NCI-H128 (cell line): ENCODE results near the gene SLC7A5.

Experiments
- DNase-seq: peaks from one replicate; lab custom pipeline; 2025; ENCODE audit not compliant: unreplicated experiment; lab: John Stamatoyannopoulos, UW

The SLC7A5 gene

GRCh38 chr16:87847785-87848675 is 21.3 kb downstream of the SLC7A5 start:
- no peak for DNase-seq

- no peak for DNase-seq
Measured at GRCh38 chr16:87847467-87847784, 21.9 kb downstream of the SLC7A5 start.

- no peak for DNase-seq
Measured at GRCh38 chr16:87846705-87847466, 22.4 kb downstream of the SLC7A5 start.

- DNase-seq: no peak
Measured at GRCh38 chr16:87845807-87846619, 23.3 kb downstream of the SLC7A5 start.

- no peak for DNase-seq
Measured at GRCh38 chr16:87845213-87845612, 24.1 kb downstream of the SLC7A5 start.

GRCh38 chr16:87844809-87845208 is 24.5 kb downstream of the SLC7A5 start:
- no peak for DNase-seq

GRCh38 chr16:87844120-87844733 is 25.1 kb downstream of the SLC7A5 start:
- no peak for DNase-seq

- no peak for DNase-seq
Measured at GRCh38 chr16:87843678-87844105, 25.6 kb downstream of the SLC7A5 start.

- no peak for DNase-seq
Measured at GRCh38 chr16:87842209-87842869, 27.0 kb downstream of the SLC7A5 start.

GRCh38 chr16:87841340-87842208 is 27.7 kb downstream of the SLC7A5 start:
- DNase-seq: no peak

GRCh38 chr16:87840271-87840978 is 28.9 kb downstream of the SLC7A5 start:
- DNase-seq: no peak

GRCh38 chr16:87839542-87840270 is 29.6 kb downstream of the SLC7A5 start:
- DNase-seq: no peak

- DNase-seq: no peak
Measured at GRCh38 chr16:87838643-87839541, 30.4 kb downstream of the SLC7A5 start.

- no peak for DNase-seq
Measured at GRCh38 chr16:87837627-87838289, 31.5 kb downstream of the SLC7A5 start.

GRCh38 chr16:87836844-87837581 is 32.3 kb downstream of the SLC7A5 start:
- no peak for DNase-seq

- DNase-seq: no peak
Measured at GRCh38 chr16:87836346-87836843, 32.9 kb downstream of the SLC7A5 start.
